Neural cell (in vitro differentiated cells): ENCODE data around the gene ASL.

ENCODE experiments used
- CTCF ChIP-seq: fragments of 450-650 bp; IDR thresholded peaks from 2 replicates; pipeline ENCODE4 v1.5.1; 2014; ENCODE audit warnings: antibody characterized with exemption, mild to moderate bottlenecking, moderate library complexity; ENCODE audit not compliant: poor library complexity, severe bottlenecking
- POLR2AphosphoS5 ChIP-seq: IDR thresholded peaks from 2 replicates; pipeline ENCODE4 v1.6.1; 2012
- SMC3 ChIP-seq: fragments of 450-650 bp; conservative IDR thresholded peaks from 2 replicates; pipeline ENCODE4 v1.6.1; 2014; ENCODE audit warnings: antibody characterized with exemption, mild to moderate bottlenecking, moderate library complexity; ENCODE audit not compliant: poor library complexity

DNA sequence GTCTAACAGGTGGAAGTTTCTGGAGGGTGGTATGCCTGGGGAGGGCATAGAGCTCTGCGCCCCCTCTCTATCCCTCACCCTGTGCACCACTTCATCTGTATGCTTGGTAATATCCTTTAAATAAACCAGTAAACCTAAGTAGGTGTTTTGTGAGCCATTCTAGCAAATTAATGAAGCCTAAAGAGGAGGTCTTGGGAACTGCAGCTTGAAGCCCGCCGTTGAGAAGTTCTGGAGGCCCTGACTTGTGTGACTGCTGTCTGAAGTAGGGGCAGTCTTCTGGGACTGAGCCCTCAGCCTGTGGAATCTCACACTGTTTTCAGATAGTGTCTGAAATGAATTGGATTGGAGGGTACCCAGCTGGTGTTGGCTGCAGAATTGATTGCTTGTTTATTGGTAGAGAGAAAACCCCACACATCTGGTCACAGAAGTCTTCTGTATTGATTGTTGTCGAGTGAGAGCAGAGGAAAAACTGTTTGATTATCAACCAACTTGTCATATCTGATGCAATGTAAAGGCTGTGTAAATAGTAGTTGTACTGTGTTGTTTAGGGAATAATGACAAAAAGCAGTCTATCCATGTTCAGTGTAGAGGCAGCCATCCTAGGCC, 43.7 kb downstream of the ASL start:
- no peak for TF ChIP-seq POLR2AphosphoS5
- no peak for TF ChIP-seq CTCF
- TF ChIP-seq SMC3, result no peak
